IMR-90 (cell line): ENCODE results near the gene ZBTB3. TPM values are rescaled to one million over a fixed set of nuclear protein-coding genes. Genes with fewer than 3 reads are reported as not detected.

Experiments
- ATAC-seq: fragments of 200-7000 bp; cut with Tn5 transposase; 2 replicates; pipeline ENCODE4 v1.9.1; 2020; ENCODE audit warnings: low read depth, mild to moderate bottlenecking, moderate library complexity
- BruUV-seq: library from RNA; stranded (reverse); fragments of 400-500 nt; replicated peaks from 2 replicates; lab custom pipeline; 2021; lab: Mats Ljungman, UMichigan
- CTCF ChIA-PET: fragments of 300-600 bp; formaldehyde crosslinking; extraction: SDS; loops from one replicate; lab custom pipeline; 2021; ENCODE audit warnings: antibody characterized with exemption; lab: Yijun Ruan, JAX
- POLR2A ChIA-PET: fragments of 300-600 bp; sonication (Branson Sonifier 250); formaldehyde crosslinking; loops from one replicate; lab custom pipeline; 2022; ENCODE audit warnings: antibody characterized with exemption; ENCODE audit not compliant: unreplicated experiment; lab: Charles Lee
- DNase-seq: peaks from one replicate; pipeline ENCODE4 v3.0.0; 2013
- H2AFZ ChIP-seq: replicated peaks from 2 replicates; pipeline ENCODE3; 2013; ENCODE audit warnings: low read length, mild to moderate bottlenecking; ENCODE audit not compliant: poor library complexity
- H2AK5ac ChIP-seq: 2 replicates; pipeline ENCODE4 v1.6.1; 2013; ENCODE audit warnings: low read depth, low read length, inconsistent platforms
- H2AK9ac ChIP-seq: replicated peaks from 2 replicates; pipeline ENCODE3; 2013; ENCODE audit warnings: mild to moderate bottlenecking, low read depth, low read length, moderate library complexity; ENCODE audit not compliant: poor library complexity
- H2BK120ac ChIP-seq: 2 replicates; pipeline ENCODE4 v1.6.1; 2013; ENCODE audit warnings: low read depth, low read length, inconsistent platforms
- H2BK15ac ChIP-seq: 3 replicates; pipeline ENCODE4 v1.6.1; 2013; ENCODE audit warnings: low read depth, low read length, inconsistent platforms
- H2BK20ac ChIP-seq: 2 replicates; pipeline ENCODE4 v1.6.1; 2013; ENCODE audit warnings: low read depth, mild to moderate bottlenecking, inconsistent platforms, low read length, moderate library complexity
- H2BK5ac ChIP-seq: 2 replicates; pipeline ENCODE4 v1.6.1; 2013; ENCODE audit warnings: mild to moderate bottlenecking, low read depth, low read length, inconsistent platforms; ENCODE audit not compliant: poor library complexity, severe bottlenecking
- H3K14ac ChIP-seq: replicated peaks from 2 replicates; pipeline ENCODE4 v1.6.1; 2013; ENCODE audit warnings: low read depth, low read length, inconsistent platforms
- H3K18ac ChIP-seq: 2 replicates; pipeline ENCODE4 v1.6.1; 2013; ENCODE audit warnings: low read depth, low read length, control low read depth
- H3K23ac ChIP-seq: 2 replicates; pipeline ENCODE4 v1.6.1; 2013; ENCODE audit warnings: low read depth, low read length, inconsistent platforms
- H3K27ac ChIP-seq: 2 replicates; pipeline ENCODE4 v1.5.1; 2013; ENCODE audit warnings: mild to moderate bottlenecking, control low read depth, low read length; ENCODE audit not compliant: insufficient read depth
- H3K27me3 ChIP-seq: 2 replicates; pipeline ENCODE4 v1.6.1; 2013; ENCODE audit warnings: low read length; ENCODE audit not compliant: control insufficient read depth, insufficient read depth
- H3K36me3 ChIP-seq: 2 replicates; pipeline ENCODE4 v1.6.1; 2013; ENCODE audit warnings: low read length, mixed read lengths; ENCODE audit not compliant: control insufficient read depth, insufficient read depth
- H3K4ac ChIP-seq: 2 replicates; pipeline ENCODE4 v1.6.1; 2013; ENCODE audit warnings: low read depth, low read length, inconsistent platforms
- H3K4me1 ChIP-seq: 2 replicates; pipeline ENCODE4 v1.6.1; 2013; ENCODE audit warnings: low read length, mixed read lengths; ENCODE audit not compliant: control insufficient read depth, insufficient read depth
- H3K4me2 ChIP-seq: 2 replicates; pipeline ENCODE4 v1.6.1; 2013; ENCODE audit warnings: low read depth, mild to moderate bottlenecking, control low read depth, low read length, moderate library complexity
- H3K4me3 ChIP-seq: 2 replicates; pipeline ENCODE4 v1.5.1; 2013; ENCODE audit warnings: low read depth, mild to moderate bottlenecking, control low read depth, low read length, moderate library complexity; ENCODE audit not compliant: insufficient read depth
- H3K56ac ChIP-seq: 2 replicates; pipeline ENCODE4 v1.6.1; 2013; ENCODE audit warnings: low read length, inconsistent platforms; ENCODE audit not compliant: insufficient read depth; ENCODE audit errors: extremely low read depth
- H3K79me1 ChIP-seq, 2 experiments: 2 replicates each; pipeline ENCODE4 v1.6.1; 2013; ENCODE audit warnings: low read length in 2 of 2, inconsistent platforms in 1 of 2, low read depth in 1 of 2
- H3K9ac ChIP-seq: 2 replicates; pipeline ENCODE4 v1.6.1; 2013; ENCODE audit warnings: low read depth, low read length, control low read depth
- H3K9me1 ChIP-seq: 2 replicates; pipeline ENCODE4 v1.6.1; 2013; ENCODE audit warnings: low read length, inconsistent platforms; ENCODE audit not compliant: insufficient read depth
- H3K9me3 ChIP-seq: 2 replicates; pipeline ENCODE4 v1.6.1; 2013; ENCODE audit warnings: low read length; ENCODE audit not compliant: control insufficient read depth, insufficient read depth
- H4K20me1 ChIP-seq: 2 replicates; pipeline ENCODE4 v1.6.1; 2013; ENCODE audit warnings: low read length, inconsistent platforms; ENCODE audit not compliant: insufficient read depth
- H4K5ac ChIP-seq: 2 replicates; pipeline ENCODE4 v1.6.1; 2013; ENCODE audit warnings: mild to moderate bottlenecking, low read depth, low read length, control low read depth
- H4K8ac ChIP-seq, 2 experiments: 2 replicates each; pipeline ENCODE4 v1.6.1; 2013; ENCODE audit warnings: low read depth in 2 of 2, low read length in 2 of 2, control low read depth in 1 of 2, inconsistent platforms in 1 of 2
- H4K91ac ChIP-seq: 2 replicates; pipeline ENCODE4 v1.6.1; 2013; ENCODE audit warnings: low read depth, low read length, inconsistent platforms; ENCODE audit not compliant: insufficient read depth
- MAFK ChIP-seq: IDR thresholded peaks from 2 replicates; pipeline ENCODE4 v1.6.1; 2012; ENCODE audit warnings: low read depth, low read length, improper control_type of control experiment
- WGBS, 2 experiments: methylation state at CpG; one replicate each; pipeline versions ENCODE4 v1.1.5 to v1.1.7; 2013; ENCODE audit warnings: missing lambda C conversion rate in 2 of 2; ENCODE audit not compliant: insufficient read length in 1 of 2; ENCODE audit errors: extremely low coverage in 2 of 2; 5-methylcytosine and 5-hydroxymethylcytosine counted together
- dilution Hi-C: fragments of 300-500 bp; cut with HindIII; formaldehyde crosslinking; loops from one replicate; pipeline ENCODE4 v1.14.3; 2018; ENCODE audit warnings: low sequenced_read_pairs; ENCODE audit not compliant: unreplicated experiment
- in situ Hi-C: fragments of 300-500 bp; cut with MboI; formaldehyde crosslinking; loops from 3 replicates; pipeline ENCODE4 v1.14.3; 2019; ENCODE audit warnings: low sequenced_read_pairs, inconsistent platforms, mixed read lengths
- intact Hi-C: fragments of 100-400 bp; cut with micrococcal nuclease; formaldehyde crosslinking; loops from 2 replicates; pipeline ENCODE4 v1.10.0; 2022
- polyA plus RNA-seq, 3 experiments: library from polyadenylated mRNA; depleted of rRNA; stranded (reverse); fragments of >200 nt; gene quantifications; 2 replicates each; pipeline ENCODE4 v1.2.3, GENCODE V29; 2012; ENCODE audit warnings: low replicate concordance in 1 of 3
- total RNA-seq: library from RNA; depleted of rRNA; stranded (reverse); fragments of >200 nt; gene quantifications from 2 replicates; pipeline ENCODE4 v1.2.3, GENCODE V29; 2012
- TF ChIP-seq, protein P1 (sequence below): fragments of 150-350 bp; IDR thresholded peaks from 2 replicates; pipeline ENCODE4 v1.6.1; 2016; ENCODE audit warnings: low read depth, mild to moderate bottlenecking, low read length, moderate library complexity, borderline replicate concordance

ZBTB3 gene
- total and polyA plus RNA-seq, 2 of the 4 experiments (the other 2 are of a cell fraction), result 3.4 to 8.1 TPM

DNA sequence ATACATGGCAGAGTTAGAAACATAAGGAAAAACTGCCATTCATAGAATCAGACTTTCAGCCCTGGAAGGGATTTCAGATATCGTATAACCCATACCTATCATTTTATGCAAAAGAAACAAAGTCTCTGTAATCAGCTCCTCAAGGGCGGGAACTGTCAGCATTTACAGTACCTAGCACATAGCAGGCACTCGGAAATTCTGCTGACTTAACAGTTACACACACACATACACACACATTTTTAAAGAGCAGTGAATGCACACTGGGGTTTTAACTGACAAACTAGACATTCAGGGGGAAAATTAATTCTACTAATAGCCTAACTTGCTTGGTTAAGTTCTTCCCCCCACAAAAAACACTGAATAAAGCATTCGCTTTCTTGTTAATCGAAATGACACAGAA is 37.8 kb downstream of the ZBTB3 start:
- Histone ChIP-seq H2AK9ac (no peak overlapping the region), H2BK120ac (no peak overlapping the region), H3K4me2 (no peak overlapping the region), H3K14ac (no peak overlapping the region), H4K20me1 (no peaks in the 10 kb centered on the region), H3K27ac (no peak overlapping the region), H3K4me3 (no peak overlapping the region), H3K4ac (no peak overlapping the region), H4K8ac (no peak overlapping the region), H3K23ac (no peak overlapping the region), H3K36me3 (peaks cover 69% of the 10 kb centered on the region), H3K79me1 (peaks cover 33 to 64% of the 10 kb centered on the region in 2 experiments), H2AK5ac (no peak overlapping the region), H2AFZ (no peak overlapping the region), H4K5ac (no peak overlapping the region), H3K9me1 (0 out of 2 replicates have a peak, but pooled peaks cover 3% of the 10 kb centered on the region), H3K4me1 (peaks cover 4% of the 10 kb centered on the region; the same call in 1 of the 2 replicates), H4K91ac (no peak overlapping the region), H3K18ac (no peak overlapping the region), H2BK20ac (no peak overlapping the region), H2BK15ac (no peak overlapping the region), H2BK5ac (no peak overlapping the region), H3K9me3 (no peaks in the 10 kb centered on the region), H3K56ac (no peak overlapping the region), H3K9ac (no peak overlapping the region), H3K27me3 (no peaks in the 10 kb centered on the region)
- in situ Hi-C loops, result no loop called here
- DNase-seq, result no peak
- TF ChIP-seq MAFK, result peak; percentile 86
- TF ChIP-seq, protein P1, sequence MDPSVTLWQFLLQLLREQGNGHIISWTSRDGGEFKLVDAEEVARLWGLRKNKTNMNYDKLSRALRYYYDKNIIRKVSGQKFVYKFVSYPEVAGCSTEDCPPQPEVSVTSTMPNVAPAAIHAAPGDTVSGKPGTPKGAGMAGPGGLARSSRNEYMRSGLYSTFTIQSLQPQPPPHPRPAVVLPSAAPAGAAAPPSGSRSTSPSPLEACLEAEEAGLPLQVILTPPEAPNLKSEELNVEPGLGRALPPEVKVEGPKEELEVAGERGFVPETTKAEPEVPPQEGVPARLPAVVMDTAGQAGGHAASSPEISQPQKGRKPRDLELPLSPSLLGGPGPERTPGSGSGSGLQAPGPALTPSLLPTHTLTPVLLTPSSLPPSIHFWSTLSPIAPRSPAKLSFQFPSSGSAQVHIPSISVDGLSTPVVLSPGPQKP, result no peak
- ATAC-seq, result no peak
- POLR2A ChIA-PET, result no interaction called here
- WGBS, 2 experiments, result 100% methylated on average over 2 of the region's 5 CpGs; no CpG with 5 or more reads in 1 of the 2 experiments
- no TSS peak for BruUV-seq
- intact Hi-C loops, result no loop called here
- CTCF ChIA-PET, result no interaction called here
- dilution Hi-C loops, result no loop called here
